ENCODE data around the gene GPATCH3. TPM values are rescaled to one million over a fixed set of nuclear protein-coding genes. Genes with fewer than 3 reads are reported as not detected.

The GPATCH3 gene
- total and polyA plus RNA-seq, 2 experiments from 2014 or later = 9.5 to 18.4 TPM

Other genes starting within 250 kb of the GPATCH3 start
- gene ARID1A, start 204.5 kb downstream of the GPATCH3 start, total RNA-seq = 32.3 and 35.8 TPM in 2 replicates
- 26.6 and 27.9 TPM in 2 replicates for gene ARID1A, start 204.5 kb downstream of the GPATCH3 start, polyA plus RNA-seq
- 22.0 and 35.5 TPM in 2 replicates for gene PIGV, start 112.5 kb downstream of the GPATCH3 start, total RNA-seq
- gene PIGV, start 112.5 kb downstream of the GPATCH3 start, polyA plus RNA-seq = 19.1 and 21.2 TPM in 2 replicates
- gene ZDHHC18, start 73.8 kb downstream of the GPATCH3 start, total RNA-seq = 14.9 and 21.7 TPM in 2 replicates
- 22.5 and 22.6 TPM in 2 replicates for gene ZDHHC18, start 73.8 kb downstream of the GPATCH3 start, polyA plus RNA-seq
- 2.5 and 3.4 TPM in 2 replicates for gene SFN, start 37.3 kb downstream of the GPATCH3 start, total RNA-seq
- 7.3 and 8.5 TPM in 2 replicates for gene SFN, start 37.3 kb downstream of the GPATCH3 start, polyA plus RNA-seq
- gene GPN2, start 10.2 kb downstream of the GPATCH3 start, total RNA-seq = 12.6 and 15.8 TPM in 2 replicates
- 37.9 and 44.6 TPM in 2 replicates for gene GPN2, start 10.2 kb downstream of the GPATCH3 start, polyA plus RNA-seq
- 37.4 and 39.1 TPM in 2 replicates for gene NR0B2, start 13.5 kb upstream of the GPATCH3 start, total RNA-seq
- 57.5 and 68.1 TPM in 2 replicates for gene NR0B2, start 13.5 kb upstream of the GPATCH3 start, polyA plus RNA-seq
- 29.5 and 34.4 TPM in 2 replicates for gene NUDC, start 21.3 kb upstream of the GPATCH3 start, total RNA-seq
- 125 and 127 TPM in 2 replicates for gene NUDC, start 21.3 kb upstream of the GPATCH3 start, polyA plus RNA-seq
- 10.5 and 18.1 TPM in 2 replicates for gene KDF1, start 60.0 kb upstream of the GPATCH3 start, total RNA-seq
- gene KDF1, start 60.0 kb upstream of the GPATCH3 start, polyA plus RNA-seq = 17.2 and 21.9 TPM in 2 replicates
- 67.4 and 92.5 TPM in 2 replicates for gene TRNP1, start 93.2 kb upstream of the GPATCH3 start, total RNA-seq
- 137 and 145 TPM in 2 replicates for gene TRNP1, start 93.2 kb upstream of the GPATCH3 start, polyA plus RNA-seq
- 21.0 and 26.0 TPM in 2 replicates for gene TENT5B, start 112.4 kb upstream of the GPATCH3 start, total RNA-seq
- gene TENT5B, start 112.4 kb upstream of the GPATCH3 start, polyA plus RNA-seq = 56.0 and 60.7 TPM in 2 replicates